Lower leg skin (tissue), 4 donors: Measurements from ENCODE around the gene RPL38. TPM values are rescaled to one million over a fixed set of nuclear protein-coding genes. Genes with fewer than 3 reads are reported as not detected.

ENCODE experiments used
- DNase-seq, 2 donors: peaks; one replicate each; pipeline ENCODE4 v3.0.0-alpha.2; 2019; ENCODE audit warnings: low spot score in 2 of 2
- H3K4me3 ChIP-seq: fragments of 200-600 bp; sonication (generic); 2 replicates; pipeline ENCODE4 v1.5.1; 2017; ENCODE audit warnings: mild to moderate bottlenecking, low read depth; ENCODE audit not compliant: poor library complexity, severe bottlenecking
- CTCF ChIP-seq, 3 donors: fragments of 450-650 bp; IDR thresholded peaks; one replicate each; pipeline ENCODE4 v1.5.1; 2016; ENCODE audit warnings: antibody characterized with exemption in 3 of 3, mild to moderate bottlenecking in 3 of 3, moderate library complexity in 2 of 3
- POLR2A ChIP-seq, 2 donors: fragments of 450-650 bp; IDR thresholded peaks; one replicate each; pipeline ENCODE4 v1.6.1; 2016 to 2017; ENCODE audit warnings: antibody characterized with exemption in 2 of 2, mild to moderate bottlenecking in 1 of 2, moderate library complexity in 1 of 2
- WGBS, 2 donors: methylation state at CpG; one replicate each; pipeline ENCODE4 v1.1.5; 2018; 5-methylcytosine and 5-hydroxymethylcytosine counted together
- intact Hi-C: fragments of 100-400 bp; cut with DNase I; formaldehyde crosslinking; loops from one replicate; pipeline ENCODE4 v1.15.0; 2023; ENCODE audit warnings: low total_unique reads
- total RNA-seq, 4 donors: library from RNA; depleted of rRNA; stranded (reverse); fragments of >200 nt; gene quantifications; one replicate each; pipeline ENCODE4 v1.1.0, GENCODE V29; 2016

Gene RPL38
- total RNA-seq, 4 donors from 2014 or later: 618 to 1,333 (median 950) TPM

- intact Hi-C loops: no loop called here
- TF ChIP-seq POLR2A (IDR thresholded peaks at IDR 0.05) (no peak), CTCF (IDR thresholded peaks at IDR 0.05) (no peak)
- no peak for DNase-seq
- no peak overlapping the region for H3K4me3 ChIP-seq
- 69 to 74% methylated on average over 6 of the region's 6 CpGs for WGBS, 2 donors
Measured at GRCh38 chr17:74244548-74244947, 41.1 kb downstream of the RPL38 start.

- DNase-seq: no peak
- 73 to 84% methylated on average over 21 of the region's 21 CpGs for WGBS, 2 donors
- H3K4me3 ChIP-seq: no peak overlapping the region
- TF ChIP-seq CTCF (IDR thresholded peaks at IDR 0.05) (no peak), POLR2A (IDR thresholded peaks at IDR 0.05) (no peak)
- intact Hi-C loops: no loop called here
Measured at GRCh38 chr17:74245145-74245831, 41.8 kb downstream of the RPL38 start.

- TF ChIP-seq POLR2A (IDR thresholded peaks at IDR 0.05) (no peak), CTCF (IDR thresholded peaks at IDR 0.05) (no peak)
- intact Hi-C loops: no loop called here
- no peak for DNase-seq
- 79 to 86% methylated on average over 5 of the region's 5 CpGs for WGBS, 2 donors
- H3K4me3 ChIP-seq: no peak overlapping the region
Measured at GRCh38 chr17:74245871-74246270, 42.4 kb downstream of the RPL38 start.

- no peak for DNase-seq
- intact Hi-C loops: no loop called here
Measured at GRCh38 chr17:74249590-74250270, 46.3 kb downstream of the RPL38 start.

GRCh38 chr17:74250324-74250995 lies 47.0 kb downstream of the RPL38 start:
- intact Hi-C loops: no loop called here
- DNase-seq: no peak
- WGBS, 2 donors: 75 to 79% methylated on average over 12 of the region's 12 CpGs

More at GRCh38 chr17:74249590-74250270, 46.3 kb downstream of the RPL38 start:
- TF ChIP-seq CTCF (IDR thresholded peaks at IDR 0.05) (no peak), POLR2A (IDR thresholded peaks at IDR 0.05) (no peak)
- H3K4me3 ChIP-seq: no peak overlapping the region
- 81 to 86% methylated on average over 16 of the region's 17 CpGs for WGBS, 2 donors

More at GRCh38 chr17:74250324-74250995, 47.0 kb downstream of the RPL38 start:
- no peak overlapping the region for H3K4me3 ChIP-seq
- no peak for TF ChIP-seq CTCF (IDR thresholded peaks at IDR 0.05)
- TF ChIP-seq POLR2A (IDR thresholded peaks at IDR 0.05): no peak
